ENCODE results near the gene CRMP1. TPM values are rescaled to one million over a fixed set of nuclear protein-coding genes. Genes with fewer than 3 reads are reported as not detected.

Gene CRMP1
- total RNA-seq, 1 donor from 2014 or later: 1.4 TPM

- H3K27ac ChIP-seq (replicated peaks): no peak overlapping the region
- no peak overlapping the region for H3K4me3 ChIP-seq
- no peak for DNase-seq
- H3K4me1 ChIP-seq: no peaks in the 10 kb centered on the region
- no peaks in the 10 kb centered on the region for H3K27me3 ChIP-seq (ENCODE audit: low read depth)
- TF ChIP-seq CTCF (IDR thresholded peaks at IDR 0.05; ENCODE audit: borderline replicate concordance): no peak
- intact Hi-C loops (cut with micrococcal nuclease): no loop called here
- peaks cover 15% of the 10 kb centered on the region for H3K9me3 ChIP-seq (replicated peaks)
- peaks cover 46% of the 10 kb centered on the region for H3K36me3 ChIP-seq
Observed at GRCh38 chr4:5809216-5809776, 83.6 kb downstream of the CRMP1 start.

- no peak for DNase-seq
- Histone ChIP-seq H3K9me3 (replicated peaks) (peaks cover 15% of the 10 kb centered on the region), H3K27ac (replicated peaks) (no peak overlapping the region), H3K4me3 (no peak overlapping the region), H3K27me3 (ENCODE audit: low read depth) (no peaks in the 10 kb centered on the region), H3K36me3 (peaks cover 49% of the 10 kb centered on the region), H3K4me1 (no peaks in the 10 kb centered on the region)
- TF ChIP-seq CTCF (IDR thresholded peaks at IDR 0.05; ENCODE audit: borderline replicate concordance): no peak
- intact Hi-C loops (cut with micrococcal nuclease): no loop called here
Observed at GRCh38 chr4:5808081-5808741, 84.7 kb downstream of the CRMP1 start.

GRCh38 chr4:5805270-5805669 lies 87.6 kb downstream of the CRMP1 start:
- H3K9me3 ChIP-seq (replicated peaks): peaks cover 8% of the 10 kb centered on the region
- H3K4me1 ChIP-seq: no peaks in the 10 kb centered on the region
- DNase-seq: no peak
- no peak overlapping the region for H3K4me3 ChIP-seq
- no peaks in the 10 kb centered on the region for H3K27me3 ChIP-seq (ENCODE audit: low read depth)
- no peak for TF ChIP-seq CTCF (IDR thresholded peaks at IDR 0.05; ENCODE audit: borderline replicate concordance)
- H3K27ac ChIP-seq (replicated peaks): no peak overlapping the region
- peaks cover 52% of the 10 kb centered on the region for H3K36me3 ChIP-seq
- intact Hi-C loops (cut with micrococcal nuclease): no loop called here

- no peaks in the 10 kb centered on the region for H3K4me1 ChIP-seq
- TF ChIP-seq CTCF (IDR thresholded peaks at IDR 0.05; ENCODE audit: borderline replicate concordance): no peak
- H3K27ac ChIP-seq (replicated peaks): no peak overlapping the region
- peaks cover 2% of the 10 kb centered on the region for H3K9me3 ChIP-seq (replicated peaks)
- H3K4me3 ChIP-seq: no peak overlapping the region
- intact Hi-C loops (cut with micrococcal nuclease): no loop called here
- H3K27me3 ChIP-seq (ENCODE audit: low read depth): no peaks in the 10 kb centered on the region
- no peak for DNase-seq
- peaks cover 45% of the 10 kb centered on the region for H3K36me3 ChIP-seq
Observed at GRCh38 chr4:5804656-5805055, 88.2 kb downstream of the CRMP1 start.

GRCh38 chr4:5802565-5802964 lies 90.3 kb downstream of the CRMP1 start:
- Histone ChIP-seq H3K27ac (replicated peaks) (no peak overlapping the region), H3K27me3 (ENCODE audit: low read depth) (no peaks in the 10 kb centered on the region), H3K36me3 (peaks cover 30% of the 10 kb centered on the region), H3K4me3 (no peak overlapping the region), H3K4me1 (no peaks in the 10 kb centered on the region), H3K9me3 (replicated peaks) (no peaks in the 10 kb centered on the region)
- TF ChIP-seq CTCF (IDR thresholded peaks at IDR 0.05; ENCODE audit: borderline replicate concordance): no peak
- intact Hi-C loops (cut with micrococcal nuclease): no loop called here
- DNase-seq: no peak
